Uterus (tissue), 2 donors: ENCODE results near the gene SLC17A7.

ENCODE experiments used
- CTCF ChIP-seq, 4 experiments: fragments of 200-600 bp in 2 of 4; fragments of 450-650 bp in 2 of 4; sonication (generic) in 2 of 4; IDR thresholded peaks; one replicate each; pipeline ENCODE4 v1.5.1; 2016 to 2019; ENCODE audit warnings: antibody characterized with exemption in 4 of 4, mild to moderate bottlenecking in 2 of 4, moderate library complexity in 1 of 4
- POLR2A ChIP-seq, 2 donors: fragments of 450-650 bp; IDR thresholded peaks; one replicate each; pipeline ENCODE4 v1.6.1; 2016; ENCODE audit warnings: antibody characterized with exemption in 2 of 2, mild to moderate bottlenecking in 1 of 2, moderate library complexity in 1 of 2

- TF ChIP-seq POLR2A (IDR thresholded peaks at IDR 0.05), result no peak
- no peak for TF ChIP-seq CTCF (IDR thresholded peaks at IDR 0.05)
Measured at GRCh38 chr19:49380391-49380790, 60.9 kb downstream of the SLC17A7 start.
